ENCODE results near the gene NBPF8.
"Not testable (repeated sequence)": the region's sequence is repeated elsewhere in the genome, so short reads cannot be mapped to it uniquely, and the experiment has no call there.

The NBPF8 gene, protein sequence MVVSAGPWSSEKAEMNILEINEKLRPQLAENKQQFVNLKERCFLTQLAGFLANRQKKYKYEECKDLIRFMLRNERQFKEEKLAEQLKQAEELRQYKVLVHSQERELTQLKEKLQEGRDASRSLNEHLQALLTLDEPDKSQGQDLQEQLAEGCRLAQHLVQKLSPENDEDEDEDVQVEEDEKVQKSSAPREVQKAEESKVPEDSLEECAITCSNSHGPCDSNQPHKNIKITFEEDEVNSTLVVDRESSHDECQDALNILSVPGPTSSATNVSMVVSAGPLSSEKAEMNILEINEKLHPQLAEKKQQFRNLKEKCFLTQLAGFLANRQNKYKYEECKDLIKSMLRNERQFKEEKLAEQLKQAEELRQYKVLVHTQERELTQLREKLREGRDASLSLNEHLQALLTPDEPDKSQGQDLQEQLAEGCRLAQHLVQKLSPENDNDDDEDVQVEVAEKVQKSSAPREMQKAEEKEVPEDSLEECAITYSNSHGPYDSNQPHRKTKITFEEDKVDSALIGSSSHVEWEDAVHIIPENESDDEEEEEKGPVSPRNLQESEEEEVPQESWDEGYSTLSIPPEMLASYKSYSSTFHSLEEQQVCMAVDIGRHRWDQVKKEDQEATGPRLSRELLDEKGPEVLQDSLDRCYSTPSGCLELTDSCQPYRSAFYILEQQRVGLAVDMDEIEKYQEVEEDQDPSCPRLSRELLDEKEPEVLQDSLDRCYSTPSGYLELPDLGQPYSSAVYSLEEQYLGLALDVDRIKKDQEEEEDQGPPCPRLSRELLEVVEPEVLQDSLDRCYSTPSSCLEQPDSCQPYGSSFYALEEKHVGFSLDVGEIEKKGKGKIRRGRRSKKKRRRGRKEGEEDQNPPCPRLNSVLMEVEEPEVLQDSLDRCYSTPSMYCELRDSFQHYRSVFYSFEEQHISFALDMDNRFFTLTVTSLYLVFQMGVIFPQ

DNA sequence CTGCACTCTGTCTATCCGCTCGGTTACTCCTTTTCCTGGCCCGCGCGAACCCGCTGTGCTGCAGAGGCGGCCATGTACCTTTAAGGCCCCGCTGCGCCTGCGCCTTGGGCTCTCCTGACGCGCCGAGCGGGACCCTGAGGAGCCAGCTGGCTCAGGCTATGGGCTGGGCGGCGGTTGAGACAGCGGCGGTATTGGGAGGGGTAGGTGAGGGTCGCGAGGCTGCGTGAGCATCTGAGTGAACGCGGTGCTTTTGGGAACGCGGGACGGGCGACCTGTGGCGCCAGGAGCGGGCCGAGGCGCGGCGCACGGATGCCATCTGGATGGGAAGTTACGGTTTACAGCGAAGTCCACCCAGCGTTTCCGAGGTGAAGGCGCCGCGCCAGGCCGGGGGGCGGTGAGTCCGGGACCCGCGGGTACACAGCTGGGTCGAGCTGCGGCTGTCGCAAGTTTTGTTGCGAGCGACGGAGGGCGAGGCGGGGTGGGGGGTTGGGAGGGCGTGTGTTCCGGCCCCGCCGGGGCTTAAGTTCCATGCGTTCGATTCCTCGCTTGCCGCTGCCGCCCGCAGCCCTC, at the start of gene NBPF8:
Gene NBPF8, plus strand, starts transcription at position 125 of the 570 bp plus-strand sequence. CDS start 21,488 bp downstream, outside the sequence.
- DNase-seq (ENCODE audit: low spot score): not testable (repeated sequence)

GRCh38 chr1:120367709-120368108, 47.1 kb upstream of the NBPF8 start:
- DNase-seq (ENCODE audit: low spot score): not testable (repeated sequence)

GRCh38 chr1:120386651-120387050, 28.2 kb upstream of the NBPF8 start:
- DNase-seq (ENCODE audit: low spot score): not testable (repeated sequence)

DNA sequence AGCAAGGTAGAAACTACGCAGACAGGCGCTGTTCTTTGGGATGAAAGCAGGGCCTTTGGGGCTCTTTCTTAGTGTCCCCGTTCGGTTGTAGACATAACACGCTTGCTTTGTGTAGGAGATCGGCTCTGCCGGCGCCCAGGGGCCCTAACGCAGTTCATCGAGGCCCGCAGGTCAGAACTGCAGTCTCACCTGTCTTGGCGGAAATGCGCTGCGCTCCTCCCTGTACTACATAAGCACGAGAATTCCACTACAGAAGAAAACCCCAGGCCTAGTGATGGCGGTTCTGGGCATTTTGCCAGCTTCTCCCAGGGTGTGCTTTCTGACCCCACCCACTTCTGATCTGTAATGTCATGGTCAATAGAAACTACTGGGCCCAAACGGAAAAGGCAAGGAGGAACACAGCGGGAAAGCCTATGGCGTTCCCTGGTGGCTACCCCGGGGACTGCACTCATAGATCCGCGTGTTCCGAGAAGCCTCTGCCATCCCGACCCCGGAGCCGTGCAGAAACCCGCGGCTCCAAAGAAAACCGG, 26.2 kb upstream of the NBPF8 start:
- not testable (repeated sequence) for DNase-seq (ENCODE audit: low spot score)

DNA sequence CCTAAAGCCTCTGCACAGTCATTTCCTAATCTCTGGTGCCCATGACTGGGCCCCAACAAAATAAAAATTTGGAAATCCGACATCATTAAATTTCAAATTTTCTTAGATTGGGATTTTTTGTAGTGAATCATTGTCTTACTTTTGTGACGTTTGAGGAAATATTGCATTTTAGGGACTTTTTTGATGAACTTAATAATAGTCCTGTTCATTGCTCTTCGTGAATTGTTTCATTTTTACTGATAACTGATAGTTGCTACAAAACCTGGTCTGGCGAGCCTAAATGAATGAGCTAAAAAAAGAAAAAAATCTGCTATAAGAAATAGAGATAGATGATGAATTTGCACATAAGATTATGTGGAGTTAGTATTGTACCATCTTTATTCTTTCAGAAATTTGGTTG, 23.5 kb upstream of the NBPF8 start:
- DNase-seq (ENCODE audit: low spot score): not testable (repeated sequence)

GRCh38 chr1:120393316-120394232, 21.3 kb upstream of the NBPF8 start:
- not testable (repeated sequence) for DNase-seq (ENCODE audit: low spot score)

DNA sequence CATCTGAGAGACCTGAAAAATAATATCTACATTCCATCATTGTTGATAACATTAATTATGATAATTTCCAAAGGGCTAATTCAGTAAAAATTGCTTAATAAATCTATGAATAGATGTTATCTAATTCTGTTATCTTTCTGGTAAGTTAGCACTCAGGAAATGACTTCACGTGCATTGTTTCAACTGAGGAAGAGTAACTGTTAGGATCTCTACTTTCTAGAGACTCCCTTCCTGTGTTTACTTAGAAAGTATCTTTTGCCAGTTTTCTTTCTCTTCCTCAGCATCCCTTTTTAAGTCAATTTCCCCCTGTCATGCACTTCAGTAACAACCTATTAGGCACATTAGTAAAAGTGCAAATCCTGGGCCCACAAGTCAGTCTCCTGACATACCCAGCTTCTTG, 9.5 kb upstream of the NBPF8 start:
- DNase-seq (ENCODE audit: low spot score): not testable (repeated sequence)

DNA sequence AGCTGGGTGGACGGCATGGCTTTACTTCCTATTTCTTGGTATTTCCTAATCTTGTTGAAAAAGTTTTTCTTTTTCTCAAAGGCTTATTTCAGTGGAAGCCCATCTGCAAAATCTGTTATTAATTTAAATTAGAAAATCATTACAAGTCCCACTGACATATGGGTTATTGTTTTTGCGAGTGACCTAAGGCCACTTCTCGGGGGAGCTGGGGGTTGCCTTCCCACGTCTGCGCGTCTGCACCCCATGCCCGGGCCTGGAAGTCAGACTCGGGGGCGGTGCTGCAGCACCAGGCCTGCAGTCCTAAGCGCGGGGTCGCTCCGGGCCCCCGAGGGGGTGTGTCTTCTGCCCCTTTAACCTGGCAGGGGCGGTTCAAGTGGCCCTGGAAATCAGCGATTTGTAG, 384 bp upstream of the NBPF8 start:
- DNase-seq (ENCODE audit: low spot score): not testable (repeated sequence)

GRCh38 chr1:120415492-120415961, 692 bp downstream of the NBPF8 start:
- not testable (repeated sequence) for DNase-seq (ENCODE audit: low spot score)

- DNase-seq (ENCODE audit: low spot score): not testable (repeated sequence)
These were observed 10.2 kb downstream of the NBPF8 start for GRCh38 chr1:120425063-120425462.

GRCh38 chr1:120431626-120432025, 16.8 kb downstream of the NBPF8 start:
- not testable (repeated sequence) for DNase-seq (ENCODE audit: low spot score)

DNA sequence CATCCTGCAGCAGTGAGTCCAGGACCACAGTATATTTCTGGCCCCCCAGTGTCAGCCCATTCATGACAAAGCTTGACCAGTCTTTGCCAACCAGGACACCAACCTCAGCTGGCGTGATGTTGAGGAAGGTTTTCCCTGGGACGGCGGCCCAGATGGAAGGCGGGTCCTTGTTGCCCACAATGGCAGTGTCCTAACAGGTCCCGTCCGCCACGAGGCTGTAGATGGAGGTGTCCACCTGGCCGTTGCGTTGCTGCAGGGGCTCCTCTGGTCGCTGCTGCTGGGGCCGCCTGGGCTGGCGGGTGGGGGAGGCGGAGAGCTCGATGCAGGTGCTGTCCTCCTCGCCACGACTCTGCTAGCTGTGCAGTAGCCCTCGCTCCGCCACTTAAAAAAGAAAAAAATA, 19.0 kb downstream of the NBPF8 start:
- DNase-seq (ENCODE audit: low spot score): not testable (repeated sequence)

DNA sequence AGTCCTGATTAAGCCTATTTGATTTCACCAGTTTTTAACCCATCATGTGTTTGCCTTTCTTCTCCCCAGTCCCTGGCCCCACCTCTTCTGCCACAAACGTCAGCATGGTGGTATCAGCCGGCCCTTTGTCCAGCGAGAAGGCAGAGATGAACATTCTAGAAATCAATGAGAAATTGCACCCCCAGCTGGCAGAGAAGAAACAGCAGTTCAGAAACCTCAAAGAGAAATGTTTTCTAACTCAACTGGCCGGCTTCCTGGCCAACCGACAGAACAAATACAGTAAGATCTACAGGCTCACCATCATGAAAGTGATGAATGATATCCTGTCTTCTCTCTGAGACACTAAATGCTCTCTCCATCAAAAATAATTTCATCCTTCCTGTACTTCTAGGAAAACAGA, 34.3 kb downstream of the NBPF8 start:
- not testable (repeated sequence) for DNase-seq (ENCODE audit: low spot score)

Measured in GM20000 (cell line).